ENCODE measurements around the gene ANKRD45.
"Not testable (repeated sequence)": the region's sequence is repeated elsewhere in the genome, so short reads cannot be mapped to it uniquely, and the experiment has no call there.

The ANKRD45 gene

DNA sequence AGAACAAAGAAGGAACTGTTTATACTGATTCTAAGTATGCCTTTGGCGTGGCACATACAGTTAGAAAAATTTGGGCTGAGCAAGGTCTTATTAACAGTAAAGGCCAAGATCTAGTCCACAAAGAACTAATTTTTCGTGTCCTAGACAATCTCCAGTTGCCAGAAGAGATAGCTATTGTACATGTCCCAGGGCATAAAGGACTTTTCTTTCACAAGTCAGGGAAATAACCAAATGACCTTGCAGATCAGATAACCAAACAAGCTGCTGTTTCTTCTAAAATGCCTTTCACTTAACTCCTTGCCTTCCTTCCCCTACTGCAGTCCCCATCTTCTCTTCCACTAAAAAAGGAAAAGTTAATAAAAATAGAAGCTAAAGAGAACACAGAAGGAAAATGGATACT is 30.5 kb downstream of the ANKRD45 start:
- H3K4me3 ChIP-seq (ENCODE audit: low read depth, low read length): no peak overlapping the region
- TF ChIP-seq, protein P1, sequence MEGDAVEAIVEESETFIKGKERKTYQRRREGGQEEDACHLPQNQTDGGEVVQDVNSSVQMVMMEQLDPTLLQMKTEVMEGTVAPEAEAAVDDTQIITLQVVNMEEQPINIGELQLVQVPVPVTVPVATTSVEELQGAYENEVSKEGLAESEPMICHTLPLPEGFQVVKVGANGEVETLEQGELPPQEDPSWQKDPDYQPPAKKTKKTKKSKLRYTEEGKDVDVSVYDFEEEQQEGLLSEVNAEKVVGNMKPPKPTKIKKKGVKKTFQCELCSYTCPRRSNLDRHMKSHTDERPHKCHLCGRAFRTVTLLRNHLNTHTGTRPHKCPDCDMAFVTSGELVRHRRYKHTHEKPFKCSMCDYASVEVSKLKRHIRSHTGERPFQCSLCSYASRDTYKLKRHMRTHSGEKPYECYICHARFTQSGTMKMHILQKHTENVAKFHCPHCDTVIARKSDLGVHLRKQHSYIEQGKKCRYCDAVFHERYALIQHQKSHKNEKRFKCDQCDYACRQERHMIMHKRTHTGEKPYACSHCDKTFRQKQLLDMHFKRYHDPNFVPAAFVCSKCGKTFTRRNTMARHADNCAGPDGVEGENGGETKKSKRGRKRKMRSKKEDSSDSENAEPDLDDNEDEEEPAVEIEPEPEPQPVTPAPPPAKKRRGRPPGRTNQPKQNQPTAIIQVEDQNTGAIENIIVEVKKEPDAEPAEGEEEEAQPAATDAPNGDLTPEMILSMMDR (IDR thresholded peaks at IDR 0.05; ENCODE audit: low read depth, low read length): no peak

DNA sequence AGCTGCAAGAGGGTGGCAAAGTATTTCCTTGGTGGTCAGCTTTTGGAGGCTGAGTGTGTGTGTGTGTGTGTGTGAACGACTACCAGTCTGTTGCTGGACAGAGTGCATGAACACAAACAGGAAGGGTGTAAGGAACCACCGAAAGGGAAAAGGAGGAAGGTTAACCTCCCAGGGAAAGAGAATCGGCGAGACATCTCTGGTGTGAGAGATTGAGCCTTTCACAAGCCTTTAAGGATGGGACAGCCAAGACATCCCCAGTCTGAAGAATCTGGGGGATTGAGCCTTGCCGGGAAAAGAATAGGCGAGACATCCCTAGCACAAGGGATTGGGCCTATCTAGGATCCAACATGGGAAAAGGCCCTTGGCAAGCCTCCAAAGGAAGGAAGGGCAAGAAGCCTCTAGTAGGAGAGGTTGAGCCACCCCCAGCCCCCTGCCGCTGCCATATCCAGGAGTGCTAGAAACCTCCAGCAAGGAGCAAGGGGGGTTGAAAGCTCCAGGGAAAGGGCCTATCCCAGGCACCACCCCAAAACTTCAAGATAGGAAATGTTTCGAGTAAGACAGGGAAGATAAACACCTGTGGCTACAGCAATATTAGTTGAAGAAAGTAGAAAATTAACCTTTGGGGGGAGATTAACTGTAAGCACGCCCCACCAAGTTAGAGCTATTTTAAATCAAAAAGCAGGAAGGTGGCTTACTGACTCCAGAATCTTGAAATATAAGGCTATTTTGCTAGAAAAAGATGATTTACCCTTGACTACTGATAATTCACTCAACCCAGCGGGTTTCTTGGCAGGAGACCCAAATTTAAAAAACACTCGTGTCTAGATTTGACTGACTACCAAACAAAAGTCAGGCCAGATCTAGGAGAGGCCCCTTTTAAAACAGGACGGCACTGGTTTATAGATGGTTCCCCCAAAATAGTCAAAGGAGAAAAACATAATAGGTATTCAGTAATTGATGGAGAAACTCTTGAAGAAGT is 31.3 kb downstream of the ANKRD45 start:
- no peak overlapping the region for H3K4me3 ChIP-seq (ENCODE audit: low read depth, low read length)
- TF ChIP-seq, protein P1 (IDR thresholded peaks at IDR 0.05; ENCODE audit: low read depth, low read length): no peak

DNA sequence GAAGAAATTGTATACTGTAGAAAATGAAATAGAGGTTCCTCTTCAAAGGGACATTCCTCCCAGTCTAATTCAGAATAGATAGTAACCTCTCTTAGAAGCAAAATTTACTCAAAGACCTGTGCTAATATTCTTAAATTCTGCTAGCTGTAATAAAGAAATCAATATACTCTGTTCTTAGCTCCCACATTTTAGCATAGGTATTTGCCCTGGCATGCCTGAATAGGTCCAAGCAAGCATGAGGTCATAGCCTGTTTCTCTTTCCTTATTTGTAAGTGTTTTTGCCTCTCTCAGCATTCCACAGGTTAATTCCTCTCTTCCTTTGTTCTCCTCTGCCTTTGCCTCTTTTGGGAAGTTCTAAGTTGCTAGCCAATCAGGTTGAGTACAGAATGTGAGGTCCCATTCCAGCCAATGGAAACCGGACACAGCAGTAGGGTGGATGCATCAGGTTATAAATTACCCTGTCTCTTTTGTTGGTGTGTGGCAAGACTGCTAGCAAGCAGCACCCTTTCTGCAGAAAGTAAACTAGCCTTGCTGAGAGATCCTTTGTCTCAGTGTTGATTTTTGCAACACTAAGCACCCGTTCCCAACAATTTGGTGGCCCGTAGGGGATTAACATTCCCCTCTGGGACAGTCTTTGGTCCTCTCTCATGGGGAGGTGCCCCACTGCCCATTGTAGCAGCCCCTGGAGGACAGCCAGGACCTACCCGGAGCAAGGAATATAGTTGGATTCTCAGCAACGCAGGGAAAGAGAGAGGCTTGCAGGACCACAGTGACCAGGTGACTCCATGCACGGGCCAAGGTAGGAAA is 32.2 kb downstream of the ANKRD45 start:
- H3K4me3 ChIP-seq (ENCODE audit: low read depth, low read length): not testable (repeated sequence)

DNA sequence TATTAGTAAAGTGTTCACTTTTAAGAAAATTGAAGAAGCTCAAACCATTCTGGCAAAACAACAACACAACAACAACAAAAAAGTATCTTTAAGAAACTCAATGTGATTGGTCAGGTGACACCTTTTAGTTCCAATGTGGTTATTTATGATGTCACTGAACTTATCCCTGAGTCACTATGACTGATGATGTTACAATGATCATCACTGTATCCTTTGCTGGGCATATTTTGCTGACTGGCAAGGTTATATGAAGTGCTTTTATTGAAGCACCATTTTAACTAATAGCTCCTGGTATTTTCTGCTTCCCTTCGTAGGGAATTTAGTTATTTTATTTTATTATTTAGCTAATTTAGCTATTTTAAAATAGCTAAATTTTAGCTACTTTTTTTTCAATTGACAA is 34.5 kb downstream of the ANKRD45 start, which contains the start of gene TEX50:
TSS of gene TEX50 (plus strand) at position 223 of the 400 bp plus-strand sequence. CDS start 184 bp downstream, outside the sequence.
- TF ChIP-seq, protein P1 (IDR thresholded peaks at IDR 0.05; ENCODE audit: low read depth, low read length): no peak
- H3K4me3 ChIP-seq (ENCODE audit: low read depth, low read length): no peak within 1 kb of the TSS

DNA sequence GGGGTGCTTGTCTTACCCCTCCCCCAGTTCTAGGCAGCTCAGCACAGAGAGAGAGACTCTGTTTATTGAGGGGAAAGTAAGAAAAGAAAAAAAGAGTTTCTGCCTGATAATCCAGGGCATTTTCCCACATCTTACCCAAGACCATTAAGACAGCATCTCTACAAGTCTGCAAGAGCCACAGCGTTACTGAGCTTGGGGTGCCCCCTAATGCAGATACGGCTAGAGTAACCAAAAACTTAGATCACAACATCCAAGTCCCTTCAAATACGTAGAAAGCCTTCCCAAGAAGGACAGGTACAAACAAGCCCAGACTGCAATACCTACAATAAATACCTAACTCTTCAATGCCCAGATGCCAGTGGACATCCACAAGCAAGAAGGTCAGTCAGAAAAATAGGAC is 40.8 kb downstream of the ANKRD45 start:
- TF ChIP-seq, protein P1 (IDR thresholded peaks at IDR 0.05; ENCODE audit: low read depth, low read length): no peak
- H3K4me3 ChIP-seq (ENCODE audit: low read depth, low read length): no peak overlapping the region

DNA sequence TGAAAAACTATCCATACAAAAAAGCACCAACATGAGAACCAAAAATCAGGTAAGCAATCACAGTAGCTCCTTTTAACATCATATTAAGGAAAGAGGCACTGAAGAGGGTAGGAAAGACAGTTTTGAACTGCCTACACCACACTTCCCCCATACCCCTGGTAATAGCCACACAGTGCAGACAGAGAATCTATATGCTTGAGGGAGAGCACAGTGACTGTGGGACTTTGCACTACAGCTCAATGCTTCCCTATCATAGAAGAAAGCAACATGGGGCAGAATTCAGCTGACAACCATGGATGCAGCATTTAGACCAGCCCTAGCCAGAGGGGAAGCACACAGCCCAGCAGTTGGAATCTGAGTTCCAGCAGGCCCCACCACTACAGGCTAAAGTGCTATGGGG is 42.4 kb downstream of the ANKRD45 start:
- TF ChIP-seq, protein P1 (IDR thresholded peaks at IDR 0.05; ENCODE audit: low read depth, low read length): no peak
- no peak overlapping the region for H3K4me3 ChIP-seq (ENCODE audit: low read depth, low read length)

DNA sequence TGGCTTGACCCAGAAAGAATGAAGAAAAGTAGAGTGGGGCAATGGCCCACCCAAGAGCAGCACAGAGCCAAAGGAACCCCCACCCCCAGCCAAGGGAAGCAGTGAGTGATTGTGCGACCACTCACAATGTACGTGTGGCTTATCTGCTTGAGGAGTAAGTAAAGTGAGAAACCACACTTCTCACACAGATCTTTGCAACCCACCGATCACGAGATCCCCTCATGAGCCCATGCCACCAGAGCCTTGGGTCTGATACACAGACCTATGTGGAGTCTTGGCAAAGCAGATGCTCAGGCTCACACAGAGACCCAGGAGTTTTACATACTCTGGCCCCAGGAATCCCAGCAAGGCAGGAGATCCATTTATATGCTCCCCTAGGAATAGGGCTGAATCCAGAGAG is 52.8 kb downstream of the ANKRD45 start:
- H3K4me3 ChIP-seq (ENCODE audit: low read depth, low read length): no peak overlapping the region
- TF ChIP-seq, protein P1 (IDR thresholded peaks at IDR 0.05; ENCODE audit: low read depth, low read length): no peak

DNA sequence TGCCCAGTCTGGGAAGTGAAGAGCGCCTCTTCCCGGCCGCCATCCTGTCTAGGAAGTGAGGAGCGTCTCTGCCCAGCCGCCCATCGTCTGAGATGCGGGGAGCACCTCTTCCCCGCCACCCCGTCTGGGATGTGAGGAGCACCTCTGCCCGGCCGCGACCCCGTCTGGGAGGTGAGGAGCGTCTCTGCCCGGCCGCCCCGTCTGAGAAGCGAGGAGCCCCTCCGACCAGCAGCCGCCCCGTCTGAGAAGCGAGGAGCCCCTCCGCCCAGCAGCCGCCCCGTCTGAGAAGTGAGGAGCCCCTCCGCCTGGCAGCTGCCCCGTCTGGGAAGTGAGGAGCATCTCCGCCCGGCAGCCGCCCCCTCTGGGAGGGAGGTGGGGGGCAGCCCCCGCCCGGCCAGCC is 56.6 kb downstream of the ANKRD45 start:
- not testable (repeated sequence) for H3K4me3 ChIP-seq (ENCODE audit: low read depth, low read length)

Measured in WI38 (cell line).